ENCODE results near the gene TBC1D22B.
"Not testable (repeated sequence)": the region's sequence is repeated elsewhere in the genome, so short reads cannot be mapped to it uniquely, and the experiment has no call there.

The TBC1D22B gene

DNA sequence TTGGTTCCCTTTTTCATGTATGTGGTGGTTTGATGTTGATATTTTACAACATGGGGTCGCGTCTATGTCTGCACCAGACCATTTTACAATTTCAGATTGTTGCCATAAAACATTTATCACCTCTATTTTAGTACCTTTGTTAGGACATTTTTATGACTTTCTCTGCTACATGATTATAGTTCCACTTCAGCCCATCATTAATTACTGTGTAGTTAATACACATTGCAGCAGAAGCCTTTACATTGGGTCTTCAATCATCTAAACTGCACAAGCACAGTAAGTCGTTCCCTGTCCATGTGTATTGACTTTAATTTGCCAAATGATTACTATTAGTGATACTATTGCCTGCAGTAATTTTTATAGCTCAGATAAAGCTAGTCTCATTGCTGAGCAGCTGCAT, 16.1 kb downstream of the TBC1D22B start:
- DNase-seq, result no peak

DNA sequence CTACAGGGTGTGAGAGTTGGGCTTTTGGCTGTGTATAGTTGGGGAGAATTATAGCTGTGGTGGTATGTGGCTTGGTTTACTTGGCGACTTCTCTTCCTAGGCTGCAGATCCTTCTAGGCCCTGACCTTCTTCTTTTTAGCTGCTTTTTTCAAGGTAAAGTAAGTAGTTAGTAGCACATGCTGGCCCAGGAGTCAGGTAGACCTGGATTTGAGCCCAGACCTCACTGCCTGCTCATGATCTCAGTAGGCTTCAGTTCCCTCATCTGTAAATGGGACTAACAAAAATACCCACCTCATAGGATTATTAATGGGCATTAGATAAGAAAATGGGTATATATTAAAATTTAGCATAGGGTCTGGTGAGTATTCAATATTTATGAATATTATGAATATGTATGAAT, 17.8 kb downstream of the TBC1D22B start:
- DNase-seq, result no peak

GRCh38 chr6:37277001-37277409, 19.4 kb downstream of the TBC1D22B start:
- no peak for DNase-seq

- no peak for DNase-seq
Observed at GRCh38 chr6:37279366-37280134, 22.0 kb downstream of the TBC1D22B start.

DNA sequence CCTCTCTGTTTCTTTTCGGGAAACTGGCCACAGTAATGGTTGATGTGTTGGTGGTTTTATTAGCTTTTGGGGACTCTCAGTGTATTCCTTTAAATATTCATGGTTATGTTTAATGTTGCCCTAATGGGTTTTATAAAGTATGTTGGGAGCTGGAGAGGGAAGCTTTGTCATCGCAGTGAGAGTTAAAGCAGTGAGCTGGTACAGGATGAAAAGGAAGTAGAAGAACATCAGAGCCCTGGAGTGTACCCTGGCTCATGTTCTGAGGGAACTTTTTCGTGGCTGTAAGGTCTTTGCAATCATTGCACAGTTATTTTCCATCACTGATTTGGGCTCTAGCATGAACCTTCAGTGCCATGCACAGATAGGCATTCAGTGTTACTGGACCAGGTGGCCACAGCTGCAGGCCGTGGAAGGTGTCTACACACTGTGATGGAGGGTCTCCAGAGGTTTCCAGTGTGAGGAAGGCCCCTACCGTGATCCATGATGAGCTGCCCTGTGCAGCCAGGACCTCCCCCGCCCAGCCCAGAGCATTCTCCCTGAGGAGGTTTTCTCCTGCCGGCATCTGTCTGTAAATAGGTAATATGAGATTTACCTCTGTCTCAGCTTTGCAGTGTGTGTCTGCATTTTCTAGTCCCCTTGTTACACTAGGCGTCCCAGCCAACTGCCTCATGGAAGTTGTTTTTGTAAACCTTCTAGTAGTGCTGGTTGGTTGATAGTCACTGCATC, 22.8 kb downstream of the TBC1D22B start:
- DNase-seq, result no peak

GRCh38 chr6:37282371-37282770, 24.8 kb downstream of the TBC1D22B start:
- no peak for DNase-seq

DNA sequence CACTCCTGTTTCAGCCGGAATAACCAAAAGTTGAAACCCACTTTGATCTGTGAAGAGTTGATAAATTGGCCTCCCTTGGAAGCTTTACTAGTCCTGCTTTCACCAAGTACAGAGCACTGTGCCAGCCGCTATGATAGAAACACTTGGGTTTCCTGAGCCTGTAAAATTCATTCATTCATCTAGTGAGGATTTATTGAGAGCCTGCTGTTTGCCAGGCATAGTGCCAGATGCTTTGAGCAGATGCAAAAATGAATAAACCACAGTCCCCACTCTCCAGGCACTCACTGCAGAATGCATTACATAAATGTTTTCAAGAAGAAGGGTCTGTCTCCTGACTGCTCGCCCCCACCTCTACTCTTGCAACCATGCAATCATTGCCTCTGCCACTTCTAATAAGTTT, 25.7 kb downstream of the TBC1D22B start:
- DNase-seq, result no peak

GRCh38 chr6:37283671-37284151, 26.1 kb downstream of the TBC1D22B start:
- DNase-seq, result no peak

DNA sequence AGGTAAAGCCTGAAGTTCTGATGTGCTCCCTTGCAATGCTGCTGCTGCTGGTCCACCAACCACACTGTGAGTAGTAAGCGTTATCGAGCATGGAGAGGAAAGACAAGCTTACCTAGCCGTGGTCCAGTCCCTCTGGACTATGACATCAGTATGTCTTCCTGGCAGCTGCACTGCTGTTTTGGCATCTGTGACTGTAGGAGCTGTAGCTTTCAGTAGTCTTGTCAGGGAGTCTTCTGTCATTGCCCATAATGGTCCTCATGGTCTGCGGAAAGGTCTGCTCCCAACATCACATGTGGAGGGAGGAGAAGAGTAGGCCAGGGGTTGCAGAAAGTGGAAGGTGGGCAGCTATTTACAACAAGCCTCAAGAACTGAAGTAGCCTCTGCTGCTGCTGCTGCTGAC, 27.2 kb downstream of the TBC1D22B start:
- DNase-seq, result no peak

DNA sequence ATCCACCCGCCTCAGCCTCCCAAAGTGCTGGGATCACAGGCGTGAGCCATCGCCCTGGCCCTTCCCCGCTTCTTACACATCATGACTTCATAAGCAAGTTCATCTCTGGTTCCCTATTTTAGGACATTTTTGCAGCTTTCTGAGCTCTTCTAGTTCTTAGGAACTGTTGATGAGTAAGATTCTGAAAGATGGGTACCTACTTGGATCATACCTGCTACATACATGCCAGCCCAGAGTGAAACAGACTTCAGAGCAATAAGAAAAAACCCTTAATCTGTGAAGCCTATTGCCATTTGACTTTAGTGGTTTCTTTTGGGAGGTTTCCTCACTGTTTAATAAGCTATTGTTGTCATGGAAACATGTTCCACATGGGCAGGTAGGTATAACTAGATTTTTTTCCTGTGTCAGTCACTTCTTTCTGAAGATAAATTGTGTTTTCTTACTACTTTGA, 28.3 kb downstream of the TBC1D22B start:
- no peak for DNase-seq

GRCh38 chr6:37287519-37288157, 30.1 kb downstream of the TBC1D22B start:
- no peak for DNase-seq

GRCh38 chr6:37288247-37288646, 30.7 kb downstream of the TBC1D22B start:
- DNase-seq, result no peak

GRCh38 chr6:37289931-37290330, 32.4 kb downstream of the TBC1D22B start:
- DNase-seq, result no peak

- DNase-seq, result no peak
Observed at GRCh38 chr6:37293426-37293825, 35.9 kb downstream of the TBC1D22B start.

- DNase-seq, result not testable (repeated sequence)
Observed at GRCh38 chr6:37297637-37298036, 40.1 kb downstream of the TBC1D22B start.

DNA sequence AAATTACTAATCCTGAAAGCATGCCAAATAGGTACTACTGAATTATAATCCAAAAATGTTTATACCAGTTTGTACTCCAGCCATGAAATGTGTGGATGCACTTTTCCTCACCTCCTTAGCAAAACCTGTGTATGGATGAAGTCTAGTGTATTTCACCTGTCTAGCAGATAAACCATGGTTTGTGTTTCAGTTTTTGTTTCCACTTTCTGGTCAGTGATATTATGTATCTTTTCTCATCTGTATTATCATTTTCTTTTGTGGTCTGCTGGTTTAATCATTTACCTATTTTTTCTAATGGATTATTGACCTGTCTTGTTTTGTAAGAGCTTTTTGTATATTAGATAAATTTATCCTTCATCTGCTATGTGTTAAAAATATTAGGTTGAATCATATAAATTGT, 41.4 kb downstream of the TBC1D22B start:
- no peak for DNase-seq

DNA sequence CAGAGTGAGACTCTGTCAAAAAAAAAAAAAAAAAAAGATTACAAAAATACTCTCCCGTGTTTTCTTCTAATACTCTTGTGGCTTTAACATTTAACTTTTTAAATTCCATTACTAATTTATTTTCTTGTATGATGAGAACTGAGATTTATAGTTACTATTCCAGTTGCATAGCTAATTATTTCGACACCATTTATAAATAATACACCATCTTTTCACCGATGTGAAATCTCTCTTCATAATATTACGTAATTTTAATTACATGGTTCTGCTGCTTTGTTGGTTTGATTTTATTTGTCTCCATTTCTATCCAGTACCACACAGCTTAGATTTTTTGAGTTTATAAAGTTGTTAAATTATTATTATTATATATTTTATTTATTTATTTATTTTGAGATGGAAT, 42.4 kb downstream of the TBC1D22B start:
- DNase-seq, result no peak

DNA sequence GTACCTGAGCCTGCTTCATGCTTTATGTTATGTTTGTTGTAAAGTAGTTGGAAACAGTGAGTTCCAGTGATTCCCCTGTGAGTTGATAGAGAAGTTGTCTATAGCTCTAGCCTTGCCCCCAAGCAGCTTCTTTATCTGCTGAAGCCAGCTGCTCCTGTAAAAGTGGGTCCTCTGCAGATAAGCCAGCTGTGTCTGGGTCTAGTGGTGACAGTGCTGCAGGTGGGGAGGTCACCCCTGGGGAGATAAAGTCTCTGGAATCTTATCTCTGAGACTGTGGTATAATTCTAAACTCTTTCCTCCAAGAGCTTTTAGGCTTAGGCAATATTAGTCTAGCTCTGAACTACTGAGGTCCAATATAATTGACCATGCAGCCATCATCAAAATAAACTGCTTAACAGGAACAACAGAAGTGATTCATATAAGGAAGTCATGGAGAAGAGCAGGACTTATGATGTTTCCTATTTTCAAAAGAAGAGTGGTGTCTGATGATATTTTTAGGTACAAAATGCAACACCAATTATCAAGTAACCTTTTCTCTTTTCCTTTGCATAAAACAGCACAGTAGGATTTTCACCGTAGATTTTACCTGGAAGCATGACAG, 44.6 kb downstream of the TBC1D22B start:
- no peak for DNase-seq

DNA sequence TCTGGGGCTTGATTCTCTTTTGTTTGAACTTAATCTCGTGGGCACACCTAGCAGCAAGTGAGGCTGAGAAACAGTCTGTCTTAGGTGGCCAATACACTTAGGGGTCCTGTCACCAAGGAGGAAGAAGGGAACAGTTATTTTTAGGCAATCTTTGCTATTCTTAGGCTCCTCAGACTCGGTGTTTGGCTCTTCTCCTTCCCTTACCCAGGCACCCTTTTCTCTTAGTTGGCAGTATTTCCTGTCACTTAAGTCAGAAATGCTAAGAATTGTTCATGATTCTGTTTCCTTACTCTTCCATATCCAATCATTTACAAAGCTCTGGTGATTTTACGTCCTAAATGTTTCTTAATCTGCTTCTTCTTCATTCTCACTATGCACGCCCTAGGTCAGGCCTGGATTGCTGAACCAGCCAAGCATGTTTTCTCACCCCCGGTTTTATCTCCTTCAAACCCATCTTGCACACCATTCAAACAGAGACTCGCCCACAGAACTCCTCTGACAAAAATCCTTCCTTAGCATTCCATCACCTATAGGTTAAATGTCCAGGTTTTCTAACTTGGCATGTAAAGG, 45.6 kb downstream of the TBC1D22B start:
- no peak for DNase-seq

DNA sequence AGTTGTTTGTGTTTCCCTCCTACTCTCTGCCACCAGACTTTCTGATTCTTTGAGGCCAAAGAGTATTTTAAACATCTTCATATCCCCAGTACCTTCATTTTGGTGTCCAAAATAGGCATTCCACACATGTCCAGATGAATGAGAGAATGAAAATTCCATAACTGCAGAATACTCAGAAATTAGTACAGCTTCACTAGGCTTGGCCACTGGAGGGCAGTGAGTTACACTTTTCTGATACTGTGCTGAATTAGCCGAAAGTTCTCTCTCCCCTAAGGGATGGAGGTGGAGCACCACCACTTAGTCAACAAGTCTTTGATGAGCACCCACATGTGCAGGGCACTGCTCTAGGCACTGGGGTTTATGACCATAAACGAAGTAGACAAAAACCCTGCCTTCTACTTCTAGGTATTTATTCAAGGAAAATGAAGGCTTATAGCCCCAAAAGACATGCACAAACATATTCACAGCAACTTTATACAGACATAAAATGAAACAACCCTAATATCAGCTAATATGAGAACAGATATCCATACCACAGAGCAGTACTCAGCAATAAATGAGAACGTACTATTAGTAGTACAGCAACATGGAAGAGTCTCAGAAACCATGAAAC, 46.4 kb downstream of the TBC1D22B start:
- no peak for DNase-seq

GRCh38 chr6:37304766-37305165, 47.2 kb downstream of the TBC1D22B start:
- no peak for DNase-seq

DNA sequence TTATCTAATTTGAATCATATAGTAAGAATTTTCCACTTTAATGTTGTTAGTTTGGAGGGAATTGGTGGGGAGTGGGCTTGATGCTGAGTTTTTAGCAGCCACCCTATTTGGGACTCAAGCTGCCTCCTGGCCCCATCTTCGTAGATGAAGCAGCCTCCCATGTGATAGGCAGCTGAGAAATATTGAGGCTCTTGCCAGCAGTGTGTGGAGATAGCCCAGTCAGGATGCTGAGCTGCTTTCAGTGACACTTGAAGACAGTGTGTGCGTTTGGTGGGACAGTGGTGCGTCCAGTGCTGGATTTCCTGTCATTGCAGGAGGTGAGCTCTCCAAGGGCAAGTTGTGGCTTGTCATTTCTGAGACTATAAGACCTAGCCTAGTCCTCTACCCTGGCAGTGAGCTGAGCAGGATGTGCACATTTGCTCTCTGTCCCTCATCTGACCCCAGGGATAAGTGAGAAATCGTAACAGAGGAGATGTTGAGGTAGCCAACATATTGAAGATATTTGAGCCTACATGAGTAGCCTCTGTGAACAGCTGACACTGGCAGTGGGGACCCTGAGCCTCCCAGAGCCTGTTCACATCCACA, 48.4 kb downstream of the TBC1D22B start:
- peak; percentile 30 for DNase-seq
